Caco-2 (cell line): ENCODE data around the gene PLCXD1. TPM values are rescaled to one million over a fixed set of nuclear protein-coding genes. Genes with fewer than 3 reads are reported as not detected.

Source experiments
- BruUV-seq: library from RNA; stranded (reverse); fragments of 400-500 nt; replicated peaks from 2 replicates; lab custom pipeline; 2021; lab: Mats Ljungman, UMichigan
- CTCF ChIA-PET: fragments of 300-600 bp; sonication (Branson Sonifier 250); formaldehyde crosslinking; loops from one replicate; lab custom pipeline; 2022; ENCODE audit warnings: antibody characterized with exemption; lab: Charles Lee
- POLR2A ChIA-PET: fragments of 300-600 bp; sonication (Branson Sonifier 250); formaldehyde crosslinking; loops from one replicate; lab custom pipeline; 2022; ENCODE audit warnings: antibody characterized with exemption; lab: Charles Lee
- DNase-seq, 2 experiments: peaks; one replicate each; pipeline versions ENCODE4 v3.0.0 to v3.0.0-alpha.2; 2020 to 2022
- H3K27me3 ChIP-seq: replicated peaks from 2 replicates; pipeline ENCODE4 v1.6.0; 2011; ENCODE audit warnings: low read length; ENCODE audit not compliant: control insufficient read depth, insufficient read depth
- H3K36me3 ChIP-seq: 2 replicates; pipeline ENCODE4 v1.5.1; 2011; ENCODE audit warnings: low read length; ENCODE audit not compliant: control insufficient read depth, insufficient read depth
- H3K4me1 ChIP-seq: fragments of 250-450 bp; sonication (Bioruptor Pico); 2 replicates; pipeline ENCODE4 v1.5.1; 2020; ENCODE audit warnings: mild to moderate bottlenecking
- H3K4me3 ChIP-seq: 2 replicates; pipeline ENCODE4 v1.5.1; 2011; ENCODE audit warnings: low read depth, mild to moderate bottlenecking, control low read depth, low read length
- H3K9me3 ChIP-seq: fragments of 250-450 bp; sonication (Bioruptor Pico); 2 replicates; pipeline ENCODE4 v1.5.1; 2020; ENCODE audit warnings: mild to moderate bottlenecking, moderate library complexity
- H3K27ac Mint-ChIP-seq: one replicate; pipeline ENCODE4 v1.8.0; 2022; ENCODE audit warnings: mixed read lengths; ENCODE audit not compliant: unreplicated experiment
- H3K27me3 Mint-ChIP-seq: one replicate; pipeline ENCODE4 v1.8.0; 2022; ENCODE audit warnings: mixed read lengths; ENCODE audit not compliant: insufficient read depth, unreplicated experiment
- H3K36me3 Mint-ChIP-seq: one replicate; pipeline ENCODE4 v1.8.0; 2022; ENCODE audit warnings: mild to moderate bottlenecking, mixed read lengths; ENCODE audit not compliant: insufficient read depth, unreplicated experiment
- H3K4me1 Mint-ChIP-seq: one replicate; pipeline ENCODE4 v1.8.0; 2022; ENCODE audit warnings: low read depth, mixed read lengths; ENCODE audit not compliant: unreplicated experiment
- H3K4me3 Mint-ChIP-seq: one replicate; pipeline ENCODE4 v1.8.0; 2022; ENCODE audit warnings: mild to moderate bottlenecking, moderate library complexity, mixed read lengths; ENCODE audit not compliant: unreplicated experiment
- H3K9me3 Mint-ChIP-seq: one replicate; pipeline ENCODE4 v1.8.0; 2022; ENCODE audit warnings: mixed read lengths; ENCODE audit not compliant: unreplicated experiment
- CTCF ChIP-seq, 2 experiments: fragments of 200-600 bp in 1 of 2; IDR thresholded peaks; 1 replicate in 1 of 2; 2 replicates in 1 of 2; pipeline versions ENCODE4 v1.5.1 to v1.8.0; 2011 to 2022; ENCODE audit warnings: antibody characterized with exemption in 1 of 2, control low read depth in 1 of 2, inconsistent platforms in 1 of 2, low read depth in 1 of 2, low read length in 1 of 2, mild to moderate bottlenecking in 1 of 2, moderate library complexity in 1 of 2; ENCODE audit not compliant: insufficient read depth in 1 of 2, severe bottlenecking in 1 of 2, unreplicated experiment in 1 of 2
- intact Hi-C: fragments of 100-400 bp; cut with micrococcal nuclease; formaldehyde crosslinking; loops from one replicate; pipeline ENCODE4 v1.10.0; 2022; ENCODE audit not compliant: unreplicated experiment
- total RNA-seq: library from RNA; stranded (reverse); gene quantifications from 2 replicates; pipeline ENCODE4 v1.2.3, GENCODE V29; 2022

Gene PLCXD1
- total RNA-seq, 1 experiment from 2014 or later: 53.9 TPM

GRCh38 chrX:347351-348117 is 66.4 kb downstream of the PLCXD1 start:
- intact Hi-C loops: no loop called here
- Histone ChIP-seq H3K4me1 (no peaks in the 10 kb centered on the region), H3K36me3 (no peaks in the 10 kb centered on the region), H3K4me3 (no peak overlapping the region), H3K9me3 (no peaks in the 10 kb centered on the region), H3K27me3 (no peaks in the 10 kb centered on the region)
- Mint-ChIP-seq H3K4me3 (no peak overlapping the region), H3K4me1 (no peaks in the 10 kb centered on the region), H3K9me3 (no peaks in the 10 kb centered on the region), H3K27me3 (no peaks in the 10 kb centered on the region), H3K27ac (no peak overlapping the region), H3K36me3 (peaks cover 26% of the 10 kb centered on the region)
- ChIA-PET POLR2A (no interaction called here), CTCF (no interaction called here)
- BruUV-seq: no TSS peak
- no peak for DNase-seq
- TF ChIP-seq CTCF (IDR thresholded peaks at IDR 0.05; ENCODE audit: insufficient read depth in 1 of 2, low read depth in 1 of 2, low read length in 1 of 2, severe bottlenecking in 1 of 2, unreplicated experiment in 1 of 2): no peak

GRCh38 chrX:348461-349117 is 67.4 kb downstream of the PLCXD1 start:
- H3K9me3 Mint-ChIP-seq: no peaks in the 10 kb centered on the region
- Histone ChIP-seq H3K27me3 (no peaks in the 10 kb centered on the region), H3K4me3 (no peak overlapping the region), H3K9me3 (no peaks in the 10 kb centered on the region), H3K36me3 (no peaks in the 10 kb centered on the region), H3K4me1 (no peaks in the 10 kb centered on the region)
- H3K27ac Mint-ChIP-seq: no peak overlapping the region
- H3K4me1 Mint-ChIP-seq: no peaks in the 10 kb centered on the region
- H3K27me3 Mint-ChIP-seq: no peaks in the 10 kb centered on the region
- TF ChIP-seq CTCF (IDR thresholded peaks at IDR 0.05; ENCODE audit: insufficient read depth in 1 of 2, low read depth in 1 of 2, low read length in 1 of 2, severe bottlenecking in 1 of 2, unreplicated experiment in 1 of 2): no peak
- no peak overlapping the region for H3K4me3 Mint-ChIP-seq
- peaks cover 26% of the 10 kb centered on the region for H3K36me3 Mint-ChIP-seq
- POLR2A ChIA-PET: no interaction called here
- CTCF ChIA-PET: no interaction called here
- intact Hi-C loops: no loop called here
- no peak for DNase-seq
- BruUV-seq: no TSS peak

GRCh38 chrX:349196-349595 is 68.0 kb downstream of the PLCXD1 start:
- H3K4me1 ChIP-seq: no peaks in the 10 kb centered on the region
- no peaks in the 10 kb centered on the region for H3K4me1 Mint-ChIP-seq
- H3K27me3 ChIP-seq: no peaks in the 10 kb centered on the region
- H3K27ac Mint-ChIP-seq: no peak overlapping the region
- H3K4me3 ChIP-seq: no peak overlapping the region
- H3K9me3 ChIP-seq: no peaks in the 10 kb centered on the region
- no TSS peak for BruUV-seq
- no peak overlapping the region for H3K4me3 Mint-ChIP-seq
- CTCF ChIA-PET: no interaction called here
- H3K27me3 Mint-ChIP-seq: no peaks in the 10 kb centered on the region
- H3K36me3 Mint-ChIP-seq: peaks cover 26% of the 10 kb centered on the region
- TF ChIP-seq CTCF (IDR thresholded peaks at IDR 0.05; ENCODE audit: insufficient read depth in 1 of 2, low read depth in 1 of 2, low read length in 1 of 2, severe bottlenecking in 1 of 2, unreplicated experiment in 1 of 2): no peak
- DNase-seq: no peak
- POLR2A ChIA-PET: no interaction called here
- no peaks in the 10 kb centered on the region for H3K9me3 Mint-ChIP-seq
- intact Hi-C loops: no loop called here
- H3K36me3 ChIP-seq: no peaks in the 10 kb centered on the region
